Fibroblast of upper back skin (primary cell): ENCODE results near the gene ST8SIA1.
A peak's percentile ranks its signal among the peaks of the same experiment; 100 is the strongest.

Experiments used
- DNase-seq: peaks from one replicate; pipeline ENCODE4 v3.0.0-alpha.2; 2013

Gene ST8SIA1

DNA sequence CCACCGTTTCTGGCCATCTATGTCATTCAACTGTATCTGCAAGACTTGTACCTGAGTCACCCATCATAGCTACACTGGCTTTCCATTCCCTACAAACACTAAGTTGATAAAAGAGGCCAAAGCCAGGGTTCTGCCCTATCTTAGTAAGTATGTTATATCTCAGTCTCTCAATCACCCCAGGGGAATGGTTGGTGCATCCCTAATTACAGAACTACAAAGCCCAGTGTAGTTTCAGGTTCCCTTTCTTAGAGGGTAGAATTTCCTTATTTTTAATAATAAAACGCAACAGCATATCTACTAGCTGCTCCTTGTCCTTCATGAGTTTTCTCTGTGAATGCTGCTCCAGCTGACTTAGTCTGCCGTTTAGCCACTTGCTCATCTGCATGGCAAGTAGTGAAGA is 57.6 kb downstream of the ST8SIA1 start:
- no peak for DNase-seq

DNA sequence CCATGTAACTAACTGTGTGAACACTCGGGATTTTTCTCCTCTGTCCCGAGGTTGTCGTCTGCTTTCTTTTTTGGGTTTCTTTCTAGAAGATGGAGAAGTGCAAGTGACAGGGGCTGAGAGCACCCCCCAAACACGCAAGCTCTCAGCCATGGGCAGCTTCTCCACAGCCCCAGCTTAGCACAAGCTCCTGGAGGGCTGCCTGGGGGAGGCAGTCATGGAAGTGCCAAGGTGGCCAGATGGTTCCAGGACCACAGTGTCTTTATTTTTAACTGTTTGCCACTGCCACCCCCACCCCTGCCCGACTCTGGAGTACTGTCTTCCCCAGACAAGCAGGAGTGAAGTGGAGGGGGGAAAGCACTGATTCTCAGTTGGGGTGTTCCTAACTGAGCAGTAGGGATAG is 58.2 kb downstream of the ST8SIA1 start:
- DNase-seq = no peak

DNA sequence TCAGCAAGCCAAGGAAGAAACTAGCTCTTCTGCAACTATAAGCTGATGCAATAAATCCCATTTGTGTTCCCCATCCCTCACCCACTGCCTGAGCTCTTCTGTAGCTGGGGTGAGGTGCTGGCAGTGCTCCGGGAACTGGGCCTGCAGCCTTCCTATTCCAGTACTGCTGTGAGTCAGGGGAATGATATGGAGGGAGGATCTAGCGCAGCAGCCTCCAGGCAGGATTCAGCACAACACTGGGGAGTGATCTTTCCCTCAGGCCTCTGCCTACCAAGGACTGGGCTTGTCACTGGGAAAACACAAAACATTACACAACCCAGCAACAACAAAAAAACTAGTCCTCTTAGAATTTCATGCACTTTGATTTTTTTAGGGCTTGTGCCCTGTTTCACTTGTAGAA is 58.7 kb downstream of the ST8SIA1 start:
- DNase-seq = peak; percentile 100

DNA sequence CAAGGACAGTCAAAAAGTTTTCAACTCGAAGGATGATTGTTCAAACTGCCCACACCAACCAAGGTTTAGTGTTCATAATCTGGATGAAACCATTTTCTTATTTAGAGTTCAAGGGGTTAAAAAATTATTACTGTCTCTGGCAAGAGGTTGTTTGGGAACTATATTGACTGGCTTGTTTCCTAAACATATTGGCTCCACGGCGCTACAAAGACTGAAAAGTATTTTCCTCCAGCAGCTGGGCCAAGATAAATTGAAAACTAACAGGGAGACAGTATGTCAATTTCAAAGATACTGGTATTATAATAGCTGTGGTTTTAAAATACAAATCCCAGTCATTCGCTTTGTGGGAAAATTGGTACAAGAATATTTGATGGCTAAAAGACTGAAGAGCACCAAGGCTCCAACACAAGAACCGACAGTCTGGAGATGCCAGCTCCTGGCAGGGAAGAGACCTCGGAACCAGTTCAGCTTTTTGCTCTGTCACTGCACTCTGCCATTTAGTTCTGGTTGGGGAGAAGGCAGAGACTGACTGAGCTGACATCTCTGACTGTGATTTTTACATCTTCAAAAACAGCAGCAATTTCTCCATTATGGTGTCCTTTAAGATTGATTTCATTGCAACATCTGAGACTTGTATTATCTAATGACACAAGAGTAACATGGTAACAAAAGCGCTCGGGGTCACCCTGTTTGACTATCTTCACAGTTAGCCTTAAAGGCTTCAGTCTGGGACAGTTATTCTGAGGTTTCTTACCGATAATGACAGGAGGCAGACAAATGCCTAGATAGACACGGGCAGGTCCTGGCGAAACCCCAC is 62.0 kb downstream of the ST8SIA1 start:
- peak; percentile 22 for DNase-seq

DNA sequence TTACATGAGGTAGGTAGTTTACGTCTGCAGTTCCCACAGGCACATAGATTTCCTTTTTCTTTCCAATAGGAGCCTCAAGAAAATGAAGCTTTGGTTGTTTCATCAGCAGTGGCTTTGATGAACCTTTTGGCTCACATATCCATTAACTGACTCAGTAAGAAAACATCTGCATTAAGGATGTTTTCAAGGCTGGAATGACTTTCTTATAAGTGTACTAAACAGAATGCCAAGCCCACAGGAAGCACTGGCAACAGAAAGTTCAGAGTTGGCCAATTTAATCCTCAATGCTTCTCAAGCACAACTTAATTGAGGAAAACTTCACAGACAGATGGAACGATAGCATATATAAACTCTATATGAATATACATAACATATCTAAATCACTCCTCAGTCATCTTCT is 63.5 kb downstream of the ST8SIA1 start:
- DNase-seq = peak; percentile 92

DNA sequence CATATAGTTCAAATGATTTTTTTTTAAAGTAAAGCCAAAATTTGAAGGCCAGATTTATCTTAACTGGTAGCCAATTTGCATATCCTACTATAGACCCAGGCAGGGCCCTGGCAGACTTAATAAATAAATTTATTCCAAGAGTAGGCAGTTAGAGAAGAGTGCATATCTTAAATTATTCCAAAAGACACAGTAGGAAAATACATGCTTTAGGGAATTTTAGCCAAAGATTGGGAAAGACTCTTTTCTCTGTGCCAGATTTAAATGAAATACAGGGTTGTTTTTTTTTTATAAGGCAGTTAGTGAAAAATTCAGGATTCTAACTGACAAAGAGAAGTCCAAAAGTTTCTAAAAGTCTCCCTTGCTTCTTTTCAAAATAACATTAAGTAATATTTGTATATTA is 65.5 kb downstream of the ST8SIA1 start:
- no peak for DNase-seq

DNA sequence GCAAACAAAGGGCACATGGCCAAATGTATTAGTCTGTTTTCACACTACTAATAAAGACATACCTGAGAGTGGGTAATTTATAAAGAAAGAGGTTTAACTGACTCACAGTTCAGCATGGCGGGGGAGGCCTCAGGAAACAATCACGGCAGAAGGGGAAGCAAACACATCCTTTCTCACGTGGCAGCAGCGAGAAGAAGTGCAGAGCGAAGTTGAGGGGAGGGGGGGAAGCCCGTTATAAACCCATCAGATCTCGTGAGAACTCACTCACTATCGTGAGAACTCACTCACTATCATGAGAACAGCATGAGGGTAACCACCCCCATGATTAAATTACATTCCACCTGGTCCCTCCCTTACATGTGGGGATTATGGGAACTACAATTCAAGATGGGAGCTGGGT is 66.1 kb downstream of the ST8SIA1 start:
- DNase-seq = no peak

DNA sequence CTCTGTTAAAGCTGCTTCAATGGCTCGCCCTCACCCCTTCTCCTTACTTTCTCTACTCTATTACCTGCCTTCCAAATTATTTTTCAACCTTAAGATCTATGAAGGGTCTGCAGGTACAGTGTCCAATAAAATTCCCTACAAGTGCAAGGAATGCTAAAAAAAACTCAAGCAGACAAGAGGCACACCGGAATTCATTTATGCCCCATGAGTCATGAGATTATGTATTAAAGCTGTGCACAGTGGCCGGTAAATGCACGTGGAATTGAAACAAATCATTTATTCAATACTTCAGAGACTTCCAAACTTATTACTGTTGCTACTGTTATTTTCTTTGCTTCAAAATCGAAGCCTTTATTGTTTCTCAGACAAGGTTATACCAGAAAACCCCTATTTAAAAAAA is 68.4 kb downstream of the ST8SIA1 start:
- DNase-seq = peak; percentile 37

DNA sequence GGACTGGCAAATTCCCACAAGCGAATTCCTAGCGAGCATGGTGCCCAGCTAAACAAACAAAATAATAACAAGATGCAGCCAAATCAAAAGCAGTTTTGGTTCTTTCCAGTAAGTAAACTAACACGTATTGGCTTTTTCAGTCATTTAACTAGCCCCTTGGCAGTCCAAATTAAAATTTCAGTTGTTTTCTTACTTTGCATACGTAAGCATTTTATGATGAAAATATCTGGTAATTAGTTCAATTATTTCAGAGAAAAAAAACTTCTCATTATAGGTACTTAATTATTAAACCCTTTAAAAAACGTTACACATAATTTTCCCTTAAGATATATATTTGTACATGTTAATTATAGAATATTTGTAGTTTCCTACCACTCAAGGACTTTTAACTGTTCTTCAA is 70.1 kb downstream of the ST8SIA1 start:
- DNase-seq = no peak

DNA sequence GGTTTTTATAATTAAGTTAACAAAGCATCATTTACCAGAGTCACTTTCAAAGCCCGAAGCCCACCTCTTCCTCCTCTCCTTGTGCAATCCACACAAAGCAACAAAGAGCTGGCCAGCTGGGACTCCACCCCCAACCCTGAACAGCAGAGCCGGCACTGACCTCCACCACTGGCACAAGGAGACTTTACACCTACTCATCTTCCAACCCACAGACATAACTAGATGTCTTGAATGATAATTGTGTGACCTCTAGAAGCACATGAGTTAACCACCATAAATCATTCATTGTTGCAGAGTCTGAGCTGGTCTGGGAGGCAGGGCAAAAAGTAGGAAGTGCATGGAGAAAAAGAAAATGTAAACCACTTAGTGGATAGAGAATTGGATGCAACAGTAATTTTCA is 72.2 kb downstream of the ST8SIA1 start:
- DNase-seq = peak; percentile 45

DNA sequence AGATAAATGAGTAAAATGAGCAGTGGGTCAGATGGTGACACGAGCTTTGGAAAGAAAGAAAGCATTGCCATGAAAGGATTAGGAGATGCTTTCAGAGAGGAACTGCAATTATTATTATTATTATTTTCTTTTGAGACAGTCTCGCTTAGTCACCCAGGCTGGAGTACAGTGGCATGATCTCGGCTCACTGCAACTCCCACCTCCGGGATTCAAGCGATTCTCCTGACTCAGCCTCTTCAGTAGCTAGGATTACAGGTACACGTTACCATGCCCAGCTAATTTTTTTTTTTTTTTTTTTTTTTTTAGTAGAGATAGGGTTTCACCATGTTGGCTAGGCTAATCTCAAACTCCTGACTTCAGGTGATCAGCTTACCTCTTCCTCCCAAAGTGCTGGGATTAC is 77.4 kb downstream of the ST8SIA1 start:
- no peak for DNase-seq

DNA sequence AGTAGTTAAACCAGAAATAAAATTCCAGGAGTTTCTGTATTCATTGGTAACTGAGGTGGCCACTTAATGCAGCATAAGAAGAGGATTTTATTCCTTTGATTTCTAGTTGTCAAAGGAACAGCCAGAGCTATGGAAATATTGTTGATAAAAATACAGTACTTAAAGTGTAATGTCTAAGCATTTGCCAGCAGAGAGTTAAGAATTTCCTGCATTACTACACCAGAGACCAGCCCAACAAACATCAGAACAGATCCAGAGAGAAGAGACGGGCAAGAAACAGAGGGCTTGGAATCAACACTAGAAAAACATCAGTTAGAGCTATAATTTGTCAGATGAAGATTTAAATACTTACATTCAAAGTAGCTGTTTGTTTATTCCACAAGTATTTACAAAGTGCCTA is 77.9 kb downstream of the ST8SIA1 start:
- DNase-seq = no peak

DNA sequence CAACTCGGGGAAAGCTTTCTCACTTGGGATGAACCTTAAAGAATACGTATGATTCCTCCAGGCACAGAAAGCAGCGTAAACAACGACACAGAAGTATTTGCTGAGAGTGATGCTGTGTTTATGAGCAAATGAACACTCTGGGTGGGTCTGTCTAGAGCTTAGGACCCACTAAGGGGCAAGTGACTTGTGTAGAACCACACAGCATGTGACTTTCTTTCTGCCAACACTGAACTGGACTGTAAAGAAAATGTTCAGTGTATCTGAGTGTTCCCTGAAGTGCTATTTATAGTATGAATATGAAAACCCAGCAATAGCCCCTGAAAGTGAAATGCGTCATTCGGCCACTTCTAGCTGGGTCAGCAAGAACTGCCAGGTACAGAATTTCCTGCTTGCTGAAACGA is 78.5 kb downstream of the ST8SIA1 start:
- DNase-seq = no peak

DNA sequence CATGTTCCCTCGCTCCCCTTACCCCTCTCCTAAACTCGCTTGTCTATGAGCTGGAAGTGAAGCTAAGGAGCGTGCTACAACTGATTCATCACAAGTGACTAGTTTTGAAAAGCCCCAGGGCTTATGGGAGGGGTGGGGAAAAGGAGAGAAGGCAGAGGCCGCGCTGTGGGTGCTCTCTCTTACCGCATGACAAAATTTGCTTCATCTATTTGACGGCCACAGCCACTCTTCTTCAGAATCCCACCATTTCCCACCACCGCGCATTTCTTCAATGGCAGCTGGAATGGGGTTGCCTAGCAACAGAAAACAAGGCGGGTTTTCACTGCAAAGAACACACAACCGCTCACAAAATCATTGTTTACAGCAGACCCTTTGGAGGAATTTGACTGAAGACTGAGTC is 79.4 kb downstream of the ST8SIA1 start:
- DNase-seq = no peak

DNA sequence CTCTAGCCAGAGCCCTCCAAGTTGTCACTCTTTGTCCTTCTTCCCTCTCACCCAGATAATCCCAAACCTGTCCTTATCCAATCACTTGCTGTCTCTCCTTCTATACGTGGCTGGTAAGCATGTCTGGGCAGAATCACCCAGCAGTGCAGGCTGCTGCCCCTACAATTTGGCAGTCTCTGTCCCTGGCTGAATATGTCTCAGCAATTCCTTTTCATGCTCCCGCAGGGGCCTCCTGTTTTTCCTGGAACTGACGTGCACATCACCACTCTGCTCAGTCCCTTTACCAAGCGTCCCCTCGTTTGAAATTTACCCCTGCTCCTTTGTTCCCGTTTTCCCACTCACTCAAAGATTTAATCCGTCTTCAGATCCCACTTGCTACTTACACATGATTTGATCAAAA is 80.0 kb downstream of the ST8SIA1 start:
- no peak for DNase-seq

DNA sequence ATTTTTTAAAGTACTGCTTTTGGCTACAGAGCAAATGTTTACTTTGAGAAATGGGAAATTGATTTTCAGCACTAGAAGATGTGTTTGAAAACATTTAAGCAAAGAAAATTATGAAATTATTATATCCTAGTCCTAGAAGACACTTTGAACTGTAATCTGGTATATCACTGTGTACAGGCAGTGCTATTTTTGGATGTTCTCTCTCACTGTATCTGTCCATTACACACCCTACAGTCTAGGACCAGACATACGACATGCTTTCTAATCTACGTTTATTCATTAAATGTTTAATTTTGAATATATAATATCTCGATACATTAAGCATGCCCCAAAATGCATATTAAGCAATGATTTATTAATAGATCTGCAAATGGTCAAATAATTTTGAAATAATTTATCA is 82.5 kb downstream of the ST8SIA1 start:
- no peak for DNase-seq

DNA sequence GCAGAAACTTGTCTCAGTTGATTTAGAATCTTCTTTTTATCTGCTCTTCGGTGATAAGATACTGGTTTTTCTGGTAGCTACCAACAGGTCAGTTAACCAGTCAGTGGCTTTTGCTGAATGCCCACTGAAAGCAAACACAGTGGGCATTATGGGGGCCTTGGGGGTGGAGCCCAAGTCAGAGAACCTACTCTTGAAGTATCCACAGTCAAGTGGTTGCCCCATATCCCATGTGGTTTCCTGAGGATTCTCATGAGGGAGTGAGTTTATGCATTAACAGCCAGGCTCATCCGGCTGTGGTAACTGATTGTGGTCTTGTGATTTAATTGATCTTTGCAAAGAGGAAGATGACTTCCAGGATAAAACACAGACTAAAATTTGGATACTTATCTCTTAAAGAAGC is 83.7 kb downstream of the ST8SIA1 start:
- DNase-seq = no peak

DNA sequence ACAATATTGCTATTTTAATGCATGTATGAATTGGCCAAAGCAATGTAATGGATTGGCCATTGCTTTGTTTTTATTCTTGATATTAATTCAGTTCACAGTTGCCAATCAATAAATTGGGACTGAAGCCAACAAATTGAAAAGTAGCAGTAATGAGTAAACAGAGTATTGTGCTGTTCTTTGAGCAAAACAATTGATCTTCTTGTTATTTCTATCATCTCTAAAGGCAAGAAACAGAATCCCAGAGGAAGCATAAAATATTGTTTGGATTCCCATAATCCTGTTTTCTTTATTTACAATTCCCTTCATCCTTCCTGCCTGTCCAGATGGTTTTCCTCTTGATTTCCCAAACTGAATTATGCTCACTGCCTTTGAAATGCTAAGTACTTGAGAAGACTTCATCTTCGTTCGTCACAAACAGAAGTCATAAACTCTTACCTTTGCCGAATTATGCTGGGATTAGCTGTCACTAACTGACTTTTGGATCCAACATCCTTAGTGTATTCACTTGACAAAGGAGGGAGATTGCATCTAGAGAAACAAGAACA is 85.9 kb downstream of the ST8SIA1 start:
- no peak for DNase-seq

DNA sequence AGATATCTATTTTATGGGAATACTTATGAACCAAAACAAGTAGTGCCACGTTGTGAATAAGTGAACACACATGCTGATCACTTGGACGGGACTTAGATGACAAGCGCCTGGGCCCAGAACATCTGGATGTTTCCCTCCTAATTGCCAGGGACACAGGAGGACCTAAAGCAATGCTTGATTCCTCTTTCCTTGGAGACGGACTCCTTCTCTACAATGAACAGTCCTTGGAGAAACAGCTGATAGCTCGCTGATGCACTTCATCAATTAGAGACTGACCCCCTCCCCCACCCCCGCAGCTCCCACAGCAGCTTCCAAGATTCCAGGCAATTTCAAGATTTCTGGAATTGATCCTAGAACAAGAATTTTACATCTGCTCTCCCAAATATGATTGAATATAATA is 86.4 kb downstream of the ST8SIA1 start:
- no peak for DNase-seq

DNA sequence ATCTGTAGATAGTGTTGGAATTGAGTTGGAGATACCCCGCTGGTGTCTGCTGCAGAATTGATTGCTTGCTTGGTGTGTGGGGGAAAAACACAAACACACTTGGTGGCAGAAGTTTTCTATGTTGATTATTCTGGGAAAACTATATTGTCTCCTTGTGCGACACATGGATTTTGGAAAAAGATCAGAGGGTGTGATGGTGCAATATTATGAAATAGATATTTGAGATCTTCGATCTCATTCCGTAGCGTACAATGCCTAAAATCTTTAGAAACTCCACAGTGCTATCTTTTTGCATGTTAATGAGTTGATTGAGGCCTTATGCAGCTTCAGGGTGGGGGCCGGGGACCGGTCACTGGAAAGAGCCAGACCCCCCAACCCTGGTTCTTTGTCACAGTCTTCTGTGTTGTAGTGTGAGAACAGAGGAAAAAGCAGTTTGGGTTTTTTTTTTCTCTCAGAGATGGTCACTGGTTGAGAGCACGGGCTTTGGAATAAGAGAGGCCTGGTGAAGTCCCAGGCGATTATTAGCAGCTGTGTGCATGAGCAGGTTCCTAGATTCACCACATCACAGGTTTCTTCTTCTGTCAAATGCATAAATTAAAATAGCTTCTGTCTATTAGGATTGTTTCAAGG is 88.2 kb downstream of the ST8SIA1 start:
- DNase-seq = no peak

DNA sequence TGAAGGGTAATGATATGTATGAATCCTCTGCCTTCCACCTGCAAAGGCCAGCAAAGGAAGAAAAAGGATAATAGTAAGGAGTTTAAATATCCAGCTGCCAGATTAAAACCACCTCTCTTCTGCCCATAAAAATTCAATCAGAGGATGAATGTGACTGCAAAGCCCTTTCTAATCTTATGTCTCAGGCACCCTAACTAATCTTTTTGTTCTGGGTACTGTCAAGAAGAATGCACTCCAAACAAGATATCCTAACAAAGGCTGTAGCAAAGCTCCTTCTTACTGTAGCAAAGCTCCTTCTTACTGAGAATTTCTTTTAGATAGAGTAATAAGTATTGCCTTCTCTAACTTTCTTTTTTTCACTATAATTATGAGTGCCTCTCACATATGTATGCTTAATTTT is 91.8 kb downstream of the ST8SIA1 start:
- no peak for DNase-seq

DNA sequence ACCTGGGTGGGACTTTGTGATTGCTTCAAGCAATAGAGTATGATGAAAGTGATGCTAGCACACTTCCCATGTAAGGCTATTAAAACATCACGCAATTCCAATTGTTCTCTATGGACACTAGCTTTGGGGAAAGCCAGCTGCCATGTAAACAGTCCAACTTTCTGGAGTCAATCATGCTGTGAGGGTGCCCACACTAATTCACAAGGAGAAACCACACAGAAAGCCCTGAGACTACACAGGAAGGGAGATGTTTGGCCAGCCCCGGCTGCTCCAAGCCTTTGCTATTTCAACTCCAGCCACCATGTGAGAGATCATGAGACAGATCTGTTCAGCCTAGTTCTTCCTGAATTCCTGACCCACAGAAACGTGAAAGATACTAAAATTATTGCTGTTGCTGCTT is 96.3 kb downstream of the ST8SIA1 start:
- no peak for DNase-seq

DNA sequence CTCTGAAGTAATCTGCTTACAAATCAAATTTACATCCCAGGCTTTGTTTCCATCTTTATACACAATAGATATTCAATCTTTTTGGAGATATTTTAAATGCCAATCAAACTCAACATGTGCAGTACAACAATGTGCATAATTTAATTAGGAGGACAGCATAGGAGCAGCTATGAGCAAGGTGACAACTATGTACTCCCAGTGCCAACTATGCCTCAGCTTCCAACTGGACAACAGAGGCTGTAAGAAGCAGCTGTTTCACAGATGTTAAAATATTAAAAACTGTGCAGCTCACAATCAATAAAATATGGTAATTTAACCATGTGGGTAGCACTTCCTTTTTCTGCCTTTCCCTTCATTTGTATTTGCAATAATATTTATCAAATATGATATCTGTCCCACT is 99.9 kb downstream of the ST8SIA1 start:
- peak; percentile 85 for DNase-seq

DNA sequence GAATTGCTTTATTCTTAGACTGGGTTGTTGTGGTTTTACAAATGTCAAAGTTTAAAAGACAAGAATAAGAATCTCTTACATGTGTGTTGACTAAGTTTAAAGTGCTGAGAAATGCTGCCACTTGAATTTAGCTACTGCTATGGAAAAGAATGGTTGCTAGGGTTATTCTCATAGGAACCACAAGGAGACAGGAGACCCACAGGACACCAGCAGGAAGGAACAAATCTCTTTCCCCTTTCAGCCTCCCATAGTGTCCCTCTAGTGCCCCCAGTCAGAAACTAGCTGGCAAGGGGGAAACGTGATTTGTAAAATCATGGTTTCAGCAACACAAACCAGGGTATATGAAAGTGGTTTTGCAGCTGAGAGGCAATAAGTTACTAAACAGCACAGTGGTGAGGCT is 102.7 kb downstream of the ST8SIA1 start:
- DNase-seq = no peak

DNA sequence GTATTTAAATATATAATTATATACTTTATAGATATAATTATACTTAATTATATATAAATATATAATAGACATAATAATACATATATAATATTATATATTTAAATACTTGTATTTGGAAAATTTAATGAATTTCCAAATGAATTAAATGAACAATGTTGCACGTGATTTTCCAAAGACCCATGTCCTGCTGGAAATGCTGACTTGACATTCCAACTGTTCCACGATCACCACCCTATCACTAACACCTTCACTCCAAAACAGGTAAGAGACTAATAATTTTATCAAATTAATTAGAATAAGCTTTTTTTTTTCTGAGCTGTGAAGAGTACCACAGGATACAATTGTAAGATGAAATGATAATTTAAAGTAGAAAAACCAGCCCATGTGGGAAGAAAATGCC is 103.4 kb downstream of the ST8SIA1 start:
- DNase-seq = no peak
